DLD1 (cell line): ENCODE results near the gene DCTN2.
"Not testable (repeated sequence)": the region's sequence is repeated elsewhere in the genome, so short reads cannot be mapped to it uniquely, and the experiment has no call there.

Experiments used
- in situ Hi-C: cut with HindIII; loops from 2 replicates; pipeline ENCODE4 v1.10.0; 2017; ENCODE audit warnings: low sequenced_read_pairs

The DCTN2 gene

DNA sequence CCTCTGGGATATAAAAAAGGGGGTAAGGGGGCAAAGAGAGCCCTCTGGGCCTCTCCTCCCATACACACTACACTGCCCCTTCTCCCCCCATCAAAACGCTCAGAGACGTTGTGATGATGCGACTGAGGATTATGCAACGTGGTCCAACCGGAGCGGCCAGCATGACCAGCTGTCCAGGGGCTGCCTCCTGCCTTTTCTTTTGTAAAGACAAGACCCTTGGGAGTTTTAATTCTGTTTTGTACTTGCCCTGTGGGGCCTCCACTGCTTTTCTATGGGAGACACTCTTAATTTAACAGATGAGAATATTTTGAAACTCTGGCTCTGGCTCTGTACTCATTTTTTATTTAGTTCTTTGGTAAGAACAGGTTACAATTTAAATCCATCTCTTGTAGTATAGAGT, 17.2 kb downstream of the DCTN2 start:
- in situ Hi-C loops = no loop called here

GRCh38 chr12:57528831-57529555, 18.0 kb downstream of the DCTN2 start:
- in situ Hi-C loops = no loop called here

DNA sequence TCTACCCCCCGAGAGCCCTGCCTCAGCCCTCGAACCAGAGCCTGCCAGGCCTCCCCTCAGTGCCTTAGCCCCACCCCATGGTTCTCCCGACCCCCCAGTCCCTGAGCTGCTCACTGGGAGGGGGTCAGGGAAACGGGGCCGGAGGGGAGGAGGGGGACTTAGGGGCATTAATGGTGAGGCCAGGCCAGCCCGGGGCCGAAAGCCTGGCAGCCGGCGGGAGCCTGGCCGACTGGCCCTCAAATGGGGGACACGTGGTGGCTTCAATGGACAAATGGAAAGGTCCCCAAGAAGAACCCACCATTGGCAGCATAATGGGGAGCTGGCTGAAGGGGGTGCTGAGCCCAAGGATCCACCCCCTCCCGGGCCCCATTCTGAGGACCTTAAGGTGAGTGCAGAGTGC, 18.8 kb downstream of the DCTN2 start:
- in situ Hi-C loops = no loop called here

DNA sequence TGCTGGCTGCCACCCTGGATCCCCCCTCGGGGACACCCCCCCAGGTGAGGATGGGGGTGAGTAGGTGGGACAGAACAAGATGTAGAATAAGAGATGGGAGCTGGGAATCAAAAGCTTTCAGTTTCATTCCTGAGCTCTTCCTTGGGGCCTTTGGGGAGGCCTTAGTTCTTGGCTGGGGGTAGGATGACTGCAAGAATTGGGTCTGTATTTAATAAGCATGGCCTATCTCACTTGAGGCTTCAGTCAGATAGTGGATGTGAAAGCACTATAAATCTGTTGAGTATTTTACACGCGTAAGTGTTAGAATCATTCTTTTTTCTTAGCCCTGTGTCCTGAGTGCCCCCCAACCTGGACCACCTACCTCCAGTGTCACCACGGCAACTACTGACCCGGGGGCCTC, 19.8 kb downstream of the DCTN2 start:
- in situ Hi-C loops = no loop called here

DNA sequence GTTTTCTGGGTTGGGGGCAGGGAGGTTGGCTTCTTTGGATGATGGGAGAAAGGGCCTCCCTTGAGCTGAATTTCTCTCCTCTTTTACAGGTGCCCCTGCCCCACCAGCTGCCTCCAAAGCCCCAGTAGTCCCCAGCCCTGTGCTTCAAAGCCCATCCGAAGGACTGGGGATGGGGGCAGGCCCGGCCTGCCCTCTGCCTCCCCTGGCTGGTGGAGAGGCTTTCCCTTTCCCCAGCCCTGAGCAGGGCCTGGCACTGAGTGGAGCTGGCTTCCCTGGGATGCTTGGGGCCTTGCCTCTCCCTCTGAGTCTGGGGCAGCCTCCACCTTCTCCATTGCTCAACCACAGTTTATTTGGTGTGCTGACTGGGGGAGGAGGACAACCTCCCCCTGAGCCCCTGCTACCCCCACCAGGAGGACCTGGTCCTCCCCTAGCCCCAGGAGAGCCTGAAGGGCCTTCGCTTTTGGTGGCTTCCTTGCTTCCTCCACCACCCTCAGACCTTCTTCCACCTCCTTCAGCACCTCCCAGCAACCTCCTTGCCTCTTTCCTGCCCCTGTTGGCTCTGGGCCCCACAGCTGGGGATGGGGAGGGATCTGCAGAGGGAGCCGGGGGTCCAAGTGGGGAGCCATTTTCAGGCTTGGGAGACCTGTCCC, 20.4 kb downstream of the DCTN2 start:
- in situ Hi-C loops = no loop called here

GRCh38 chr12:57525615-57526383, 21.2 kb downstream of the DCTN2 start:
- in situ Hi-C loops = no loop called here

DNA sequence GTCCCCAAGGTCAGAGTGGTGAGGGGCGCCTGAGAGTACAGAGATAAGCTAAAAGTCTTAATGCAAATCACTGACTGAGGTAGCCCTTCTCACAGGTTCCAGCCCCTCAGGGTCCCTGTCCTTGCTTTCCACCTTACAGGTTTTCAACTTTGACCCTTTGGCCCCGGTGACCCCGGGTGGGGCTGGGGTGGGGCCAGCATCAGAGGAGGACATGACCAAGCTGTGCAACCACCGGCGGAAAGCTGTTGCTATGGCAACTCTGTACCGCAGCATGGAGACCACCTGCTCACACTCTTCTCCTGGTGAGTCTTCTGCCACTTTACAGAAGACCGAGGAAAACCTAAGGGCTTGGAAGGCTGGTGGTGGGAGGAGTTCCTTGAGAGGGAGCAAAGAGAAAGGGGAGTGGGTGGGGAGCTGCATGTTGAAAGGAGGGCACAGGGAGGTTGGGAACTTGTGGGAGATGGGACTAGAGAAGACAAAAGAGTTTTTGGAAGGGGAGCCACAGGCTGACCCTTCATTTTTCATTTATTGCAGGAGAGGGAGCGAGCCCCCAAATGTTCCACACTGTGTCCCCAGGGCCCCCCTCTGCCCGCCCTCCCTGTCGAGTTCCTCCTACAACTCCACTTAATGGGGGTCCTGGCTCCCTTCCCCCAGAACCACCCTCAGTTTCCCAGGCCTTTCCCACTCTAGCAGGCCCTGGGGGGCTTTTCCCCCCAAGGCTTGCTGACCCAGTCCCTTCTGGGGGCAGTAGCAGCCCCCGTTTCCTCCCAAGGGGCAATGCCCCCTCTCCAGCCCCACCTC, 22.0 kb downstream of the DCTN2 start:
- in situ Hi-C loops = no loop called here

DNA sequence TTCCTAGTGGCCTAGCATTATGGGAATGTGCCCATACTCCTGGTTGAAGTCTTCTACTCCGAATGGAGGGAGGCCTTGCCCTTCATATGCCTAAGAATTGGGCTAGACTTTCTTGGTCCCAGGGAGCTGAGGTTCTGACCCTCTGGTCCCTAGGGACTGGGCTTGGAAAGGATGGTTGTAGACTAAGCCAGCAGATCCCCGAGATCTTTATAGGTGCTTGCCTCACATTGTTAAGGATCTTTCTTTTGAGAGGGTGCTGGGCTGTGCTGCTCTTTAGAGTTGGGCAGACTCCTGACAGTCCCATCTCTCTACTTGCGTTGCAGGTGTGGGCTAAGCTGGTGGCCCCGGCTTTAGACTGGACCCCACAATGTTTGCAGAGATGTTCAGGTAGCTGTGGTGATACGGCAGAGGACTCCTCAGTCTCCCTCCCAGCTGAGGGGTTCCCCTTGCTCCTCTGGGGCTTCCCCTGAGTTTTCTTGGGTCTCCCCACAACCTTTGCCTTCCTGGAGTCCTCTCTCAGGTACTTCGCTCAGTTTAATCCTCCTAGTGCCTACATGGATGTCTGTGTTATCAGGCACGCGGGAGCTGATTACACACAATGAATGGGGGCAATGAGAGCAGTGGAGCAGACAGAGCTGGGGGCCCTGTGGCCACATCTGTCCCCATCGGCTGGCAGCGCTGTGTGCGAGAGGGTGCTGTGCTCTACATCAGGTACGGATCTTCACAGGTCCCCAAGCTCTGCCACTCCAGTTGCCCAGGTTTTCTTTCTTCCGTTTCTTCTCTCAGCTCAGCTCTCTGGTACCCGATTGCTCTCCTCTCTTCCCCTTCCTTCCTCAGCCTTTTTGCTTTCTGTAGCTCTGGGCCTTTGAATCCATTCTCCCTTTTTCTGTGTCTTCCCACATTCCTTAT, 23.0 kb downstream of the DCTN2 start:
- in situ Hi-C loops = no loop called here

GRCh38 chr12:57522887-57523705, 23.9 kb downstream of the DCTN2 start:
- in situ Hi-C loops = no loop called here

- in situ Hi-C loops = no loop called here
These were observed 24.7 kb downstream of the DCTN2 start, which contains the start of gene MBD6 for GRCh38 chr12:57522011-57522886. Gene MBD6 (plus strand): TSS chr12:57522824. CDS start chr12:57524304, 1,480 bp downstream.

DNA sequence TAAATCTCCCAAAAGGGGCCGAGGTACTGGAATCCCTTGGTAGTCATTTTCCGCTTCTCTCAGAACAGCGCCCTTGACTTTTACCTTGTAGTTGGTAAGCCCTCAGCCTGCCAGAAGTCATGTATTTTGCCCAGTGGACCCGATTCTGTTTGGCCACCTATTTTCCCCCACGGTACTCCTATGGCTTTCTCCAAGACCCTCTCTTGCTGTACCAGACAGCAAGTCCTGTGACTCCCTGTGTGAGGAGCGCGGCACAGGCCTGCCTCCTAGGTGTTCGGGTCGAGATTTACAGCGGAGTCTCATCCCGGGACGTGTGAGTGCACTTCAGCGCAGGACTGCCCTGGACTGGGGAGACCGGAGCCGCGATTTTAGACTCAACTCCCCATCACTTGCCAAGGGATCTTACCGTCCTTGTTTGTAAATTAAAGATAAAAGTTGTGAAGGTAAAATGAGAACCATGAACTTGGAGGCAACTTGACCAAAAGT, 25.4 kb downstream of the DCTN2 start:
- in situ Hi-C loops = no loop called here

GRCh38 chr12:57520053-57520818, 26.8 kb downstream of the DCTN2 start, which contains the start of gene DDIT3:
Gene DDIT3 (minus strand): TSS chr12:57520514. CDS start chr12:57517406, 3,108 bp downstream.
- in situ Hi-C loops = no loop called here

GRCh38 chr12:57519796-57520052, 27.3 kb downstream of the DCTN2 start:
- in situ Hi-C loops = no loop called here

- in situ Hi-C loops = no loop called here
These were observed 27.8 kb downstream of the DCTN2 start for GRCh38 chr12:57518920-57519795.

DNA sequence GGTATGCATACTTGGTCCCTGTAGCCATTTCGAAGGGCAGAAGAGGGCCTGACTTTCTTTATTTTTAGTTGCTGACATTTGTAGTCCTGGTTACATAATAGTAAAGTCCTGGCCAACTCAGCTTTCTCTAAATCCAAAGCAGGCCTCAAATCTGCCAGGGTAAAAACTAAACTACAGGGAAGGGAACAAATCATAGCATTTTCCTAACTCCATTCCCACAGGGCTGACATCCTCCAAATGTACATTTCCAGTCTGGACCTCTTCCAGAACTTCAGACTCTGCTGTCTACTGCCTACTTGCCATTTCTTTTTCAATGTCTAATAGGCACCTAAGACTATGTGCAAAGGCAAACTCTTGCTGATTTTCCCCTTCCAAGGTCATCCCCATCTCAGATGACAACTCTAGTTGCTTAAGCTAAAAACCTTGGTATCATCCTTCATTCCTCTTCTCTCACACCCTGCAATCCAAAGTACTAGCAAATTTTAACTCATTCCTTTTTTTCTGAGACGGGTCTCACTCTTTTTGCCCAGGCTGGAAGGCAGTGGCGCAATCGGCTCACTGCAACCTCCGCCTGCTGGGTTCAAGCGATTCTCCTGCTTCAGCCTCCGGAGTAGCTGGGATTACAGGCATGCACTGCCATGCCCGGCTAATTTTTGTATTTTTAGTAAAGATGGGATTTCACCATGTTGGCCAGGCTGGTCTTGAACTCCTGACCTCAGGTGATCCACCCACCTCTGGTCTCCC, 28.6 kb downstream of the DCTN2 start:
- in situ Hi-C loops = no loop called here

GRCh38 chr12:57517718-57518117, 29.3 kb downstream of the DCTN2 start:
- in situ Hi-C loops = not testable (repeated sequence)
